K562 (cell line): ENCODE measurements around the gene IL5. TPM values are rescaled to one million over a fixed set of nuclear protein-coding genes. Genes with fewer than 3 reads are reported as not detected.

Experiments
- E2F4 ChIP-seq: sonication (generic); formaldehyde crosslinking; IDR thresholded peaks from 2 replicates; pipeline ENCODE4 v1.8.0; 2022; ENCODE audit warnings: mild to moderate bottlenecking, low read depth, missing genetic modification reagents
- FOXK1 ChIP-seq: sonication (generic); formaldehyde crosslinking; IDR thresholded peaks from 2 replicates; pipeline ENCODE4 v1.8.0; 2022; ENCODE audit warnings: missing genetic modification reagents, mild to moderate bottlenecking, borderline replicate concordance
- HINFP ChIP-seq: fragments of 450-650 bp; conservative IDR thresholded peaks from 2 replicates; pipeline ENCODE4 v1.6.1; 2016; ENCODE audit warnings: missing genetic modification characterization, low read depth, mild to moderate bottlenecking, control low read depth, missing compliant biosample characterization
- JUN ChIP-seq, 2 experiments: sonication (generic) in 1 of 2; formaldehyde crosslinking in 1 of 2; IDR thresholded peaks; 2 replicates each; pipeline versions ENCODE4 v1.6.1 to v1.8.0; 2012 to 2022; ENCODE audit warnings: borderline replicate concordance in 2 of 2, mild to moderate bottlenecking in 2 of 2, improper control_type of control experiment in 1 of 2, low read depth in 1 of 2, low read length in 1 of 2, missing genetic modification reagents in 1 of 2
- KLF13 ChIP-seq: fragments of 450-650 bp; IDR thresholded peaks from 2 replicates; pipeline ENCODE4 v1.6.1; 2016; ENCODE audit warnings: missing genetic modification characterization, low read depth, mild to moderate bottlenecking, missing compliant biosample characterization, moderate library complexity, borderline replicate concordance
- MAX ChIP-seq: sonication (generic); formaldehyde crosslinking; IDR thresholded peaks from 2 replicates; pipeline ENCODE4 v1.9.0; 2022; ENCODE audit warnings: mild to moderate bottlenecking, missing genetic modification reagents
- PML ChIP-seq: IDR thresholded peaks from 2 replicates; pipeline ENCODE4 v1.6.1; 2012; ENCODE audit warnings: low read length, inconsistent platforms
- POLR2AphosphoS5 ChIP-seq: IDR thresholded peaks from 2 replicates; pipeline ENCODE4 v1.6.1; 2011; ENCODE audit warnings: mild to moderate bottlenecking, low read depth, low read length, moderate library complexity; ENCODE audit not compliant: control insufficient read depth, insufficient read depth
- PURB ChIP-seq: sonication (generic); formaldehyde crosslinking; IDR thresholded peaks from 2 replicates; pipeline ENCODE4 v1.9.0; 2021; ENCODE audit warnings: low read depth, mild to moderate bottlenecking, missing genetic modification reagents
- RAD51 ChIP-seq: fragments of 450-650 bp; IDR thresholded peaks from 2 replicates; pipeline ENCODE4 v1.7.1; 2016; ENCODE audit warnings: low read depth, mild to moderate bottlenecking, borderline replicate concordance
- SAFB ChIP-seq: fragments of 200-400 bp; formaldehyde crosslinking; IDR thresholded peaks from 2 replicates; pipeline ENCODE4 v1.6.1; 2017; ENCODE audit warnings: low read depth, low read length, borderline replicate concordance
- ZBTB11 ChIP-seq, 3 experiments: fragments of 200-800 bp in 1 of 3; fragments of 250-450 bp in 1 of 3; fragments of 450-650 bp in 1 of 3; sonication (Bioruptor Pico) in 1 of 3; sonication (Bioruptor generic) in 1 of 3; formaldehyde crosslinking in 1 of 3; IDR thresholded peaks; 2 replicates each; pipeline versions ENCODE4 v1.6.1 to v1.8.0; 2016 to 2022; ENCODE audit warnings: mild to moderate bottlenecking in 2 of 3, missing genetic modification characterization in 2 of 3, missing compliant biosample characterization in 1 of 3, moderate library complexity in 1 of 3
- ZMIZ1 ChIP-seq, 2 experiments: fragments of 150-350 bp in 1 of 2; IDR thresholded peaks; 2 replicates each; pipeline ENCODE4 v1.6.1; 2012 to 2016; ENCODE audit warnings: low read depth in 2 of 2, low read length in 2 of 2, mild to moderate bottlenecking in 1 of 2, moderate library complexity in 1 of 2
- ZSCAN29 ChIP-seq: fragments of 450-650 bp; IDR thresholded peaks from 2 replicates; pipeline ENCODE4 v1.6.1; 2017
- polyA plus RNA-seq, 8 experiments: library from polyadenylated mRNA; depleted of rRNA in 4 of 8; stranded (reverse) in 5 of 8; unstranded in 3 of 8; fragments of >200 nt; fragmentation: Nextera tagmentation in 2 of 8; fragmentation: Illumina TruSeq in 1 of 8; extraction: Ambion mirVana in 2 of 8; extraction: Trizol in 1 of 8; gene quantifications; 2 replicates each; pipeline versions ENCODE4 v1.2.1 to v1.2.3, GENCODE V29; 2011 to 2014; ENCODE audit warnings: inconsistent platforms in 1 of 8, missing spikeins in 1 of 8
- total RNA-seq, 7 experiments: library from RNA; depleted of rRNA in 6 of 7; stranded (reverse); fragments of >200 nt in 6 of 7; fragmentation: Illumina TruSeq in 2 of 7; extraction: Trizol in 2 of 7; gene quantifications; 2 replicates each; pipeline versions ENCODE4 v1.2.1 to v1.2.3, GENCODE V29; 2011 to 2021; ENCODE audit warnings: low replicate concordance in 1 of 7

IL5 gene
- total and polyA plus RNA-seq, 9 of the 15 experiments (the other 6 are each of a cell fraction or from before 2014, with no cell fraction given), result 0.44 TPM; not detected in 8

GRCh38 chr5:132556763-132557477 lies 13.6 kb upstream of the IL5 start, which contains the start of gene RAD50 (continued):
- TF ChIP-seq MAX (CRISPR knock-in tag), result peak; percentile 99
- TF ChIP-seq ZMIZ1 (IDR thresholded peaks at IDR 0.05; ENCODE audit: low read depth in 2 of 2, low read length in 2 of 2), result no peak; a peak in 1 of 4 replicates
- 0 out of 2 replicates have a peak, but pooled peaks have one; percentile 57 for TF ChIP-seq ZSCAN29
- TF ChIP-seq KLF13 (tag), result 0 out of 2 replicates have a peak, but pooled peaks have one; percentile 19
- 0 out of 2 replicates have a peak, but pooled peaks have one; percentile 10 for TF ChIP-seq E2F4
- TF ChIP-seq HINFP (tag), result no peak
- no peak for TF ChIP-seq PURB (CRISPR knock-in tag)
- peak in 2 of 3 experiments; percentile 32 to 80; a peak in 3 of 6 replicates for TF ChIP-seq ZBTB11 (CRISPR knock-in tag; IDR thresholded peaks at IDR 0.05)
- TF ChIP-seq JUN (IDR thresholded peaks at IDR 0.05; ENCODE audit: borderline replicate concordance, low read depth, low read length), result peak; percentile 73; the same call in 1 of the 2 replicates
- no peak; the same call in 1 of the 2 replicates for TF ChIP-seq JUN (CRISPR knock-in tag; IDR thresholded peaks at IDR 0.05; ENCODE audit: borderline replicate concordance)
- peak; percentile 96 for TF ChIP-seq RAD51
- TF ChIP-seq POLR2AphosphoS5, result peak; percentile 81
- peak; percentile 73; the same call in 1 of the 2 replicates for TF ChIP-seq PML
- peak; percentile 47; the same call in 1 of the 2 replicates for TF ChIP-seq SAFB
- TF ChIP-seq FOXK1 (CRISPR knock-in tag), result 0 out of 2 replicates have a peak, but pooled peaks have one; percentile 67
